AG04450 (cell line): Measurements from ENCODE around the gene NOP56. TPM values are rescaled to one million over a fixed set of nuclear protein-coding genes. Genes with fewer than 3 reads are reported as not detected.

Experiments used
- CTCF ChIA-PET: fragments of 300-600, 350-600 bp; formaldehyde crosslinking; extraction: SDS; loops from one replicate; lab custom pipeline; 2022; ENCODE audit warnings: antibody characterized with exemption, inconsistent platforms; lab: Charles Lee
- POLR2A ChIA-PET: fragments of 350-600 bp; formaldehyde crosslinking; extraction: SDS; loops from one replicate; lab custom pipeline; 2021; ENCODE audit warnings: antibody characterized with exemption, inconsistent platforms; lab: Yijun Ruan, JAX
- DNase-seq: peaks from one replicate; pipeline ENCODE4 v3.0.0-alpha.2; 2011; ENCODE audit warnings: low read depth, low spot score
- H3K27ac ChIP-seq: one replicate; pipeline ENCODE4 v1.5.1; 2012; ENCODE audit warnings: low read depth, low read length, control low read depth
- H3K27me3 ChIP-seq: one replicate; pipeline ENCODE4 v1.6.0; 2012; ENCODE audit warnings: low read length; ENCODE audit not compliant: control insufficient read depth, insufficient read depth
- H3K4me3 ChIP-seq: 2 replicates; pipeline ENCODE4 v1.5.1; 2011; ENCODE audit warnings: mild to moderate bottlenecking, low read depth, low read length, control low read depth
- H3K9me3 ChIP-seq: 2 replicates; pipeline ENCODE4 v1.5.1; 2012; ENCODE audit warnings: low read length; ENCODE audit not compliant: control insufficient read depth, insufficient read depth
- CTCF ChIP-seq: IDR thresholded peaks from 2 replicates; pipeline ENCODE4 v1.5.1; 2011; ENCODE audit warnings: low read depth, low read length, control low read depth, inconsistent platforms
- polyA plus RNA-seq: library from polyadenylated mRNA; depleted of rRNA; stranded (reverse); fragments of >200 nt; gene quantifications from 2 replicates; pipeline ENCODE4 v1.2.3, GENCODE V29; 2011

Gene NOP56
- polyA plus RNA-seq, 1 experiment = 142 TPM

- no peak for DNase-seq
- H3K27me3 ChIP-seq = peaks cover 4% of the 10 kb centered on the region
- H3K9me3 ChIP-seq = no peaks in the 10 kb centered on the region
- ChIA-PET POLR2A (interaction anchor here (3.3 kb wide), 1 partner anchor 11 kb away, joined by 30 read pairs; the partner anchor contains the start of gene NOP56), CTCF (no interaction called here)
- peak overlapping the region; percentile 13 for H3K27ac ChIP-seq
- peak overlapping the region; percentile 98 for H3K4me3 ChIP-seq
- TF ChIP-seq CTCF = no peak
These were observed 11.0 kb downstream of the NOP56 start for GRCh38 chr20:2663364-2663886.

- POLR2A ChIA-PET = interaction anchor here (0.9 to 3.3 kb wide), 2 partner anchors 12 to 142 kb away, joined by 3 to 30 read pairs; partner anchors contain the start of gene NOP56
- CTCF ChIA-PET = no interaction called here
- Histone ChIP-seq H3K9me3 (no peaks in the 10 kb centered on the region), H3K27me3 (peaks cover 8% of the 10 kb centered on the region), H3K27ac (peak within 1 kb of the TSS; percentile 93), H3K4me3 (peak within 1 kb of the TSS; percentile 98)
- TF ChIP-seq CTCF = no peak
- DNase-seq = peak; percentile 84
These were observed 11.7 kb downstream of the NOP56 start, which contains the start of gene IDH3B for GRCh38 chr20:2663887-2664719. TSS of gene IDH3B (minus strand) at chr20:2664216. CDS start at chr20:2664188, 28 bp downstream.

- H3K9me3 ChIP-seq = no peaks in the 10 kb centered on the region
- ChIA-PET CTCF (interaction anchor here (0.5 to 0.8 kb wide), 2 partner anchors 15 to 314 kb away, joined by 3 to 4 read pairs; no protein-coding TSS in a partner anchor), POLR2A (no interaction called here)
- H3K27ac ChIP-seq = no peak overlapping the region
- no peak overlapping the region for H3K4me3 ChIP-seq
- H3K27me3 ChIP-seq = peaks cover 15% of the 10 kb centered on the region
- TF ChIP-seq CTCF = no peak; the same call in 1 of the 2 replicates
- DNase-seq = no peak
These were observed 19.5 kb downstream of the NOP56 start for GRCh38 chr20:2671977-2672376.

- DNase-seq = no peak
- TF ChIP-seq CTCF = no peak
- H3K9me3 ChIP-seq = no peaks in the 10 kb centered on the region
- CTCF ChIA-PET = interaction anchor here (0.8 kb wide), 1 partner anchor 15 kb away, joined by 4 read pairs; no protein-coding TSS in a partner anchor
- H3K27ac ChIP-seq = no peak overlapping the region
- H3K27me3 ChIP-seq = peaks cover 17% of the 10 kb centered on the region
- H3K4me3 ChIP-seq = no peak overlapping the region
- POLR2A ChIA-PET = no interaction called here
These were observed 20.0 kb downstream of the NOP56 start for GRCh38 chr20:2672446-2672845.

GRCh38 chr20:2673453-2673852 is 21.0 kb downstream of the NOP56 start:
- ChIA-PET POLR2A (interaction anchor here (0.6 kb wide), 1 partner anchor 158 kb away, joined by 7 read pairs; no protein-coding TSS in a partner anchor), CTCF (no interaction called here)
- no peak for DNase-seq
- no peak for TF ChIP-seq CTCF
- no peak overlapping the region for H3K27ac ChIP-seq
- no peaks in the 10 kb centered on the region for H3K9me3 ChIP-seq
- no peak overlapping the region for H3K4me3 ChIP-seq
- H3K27me3 ChIP-seq = peaks cover 14% of the 10 kb centered on the region
